ENCODE measurements around the gene CABP2. TPM values are rescaled to one million over a fixed set of nuclear protein-coding genes. Genes with fewer than 3 reads are reported as not detected.
A peak's percentile ranks its signal among the peaks of the same experiment; 100 is the strongest.

Gene CABP2
- total and polyA plus RNA-seq, 2 donors (not counting 1 experiment from before 2014, with no cell fraction given): not detected

DNA sequence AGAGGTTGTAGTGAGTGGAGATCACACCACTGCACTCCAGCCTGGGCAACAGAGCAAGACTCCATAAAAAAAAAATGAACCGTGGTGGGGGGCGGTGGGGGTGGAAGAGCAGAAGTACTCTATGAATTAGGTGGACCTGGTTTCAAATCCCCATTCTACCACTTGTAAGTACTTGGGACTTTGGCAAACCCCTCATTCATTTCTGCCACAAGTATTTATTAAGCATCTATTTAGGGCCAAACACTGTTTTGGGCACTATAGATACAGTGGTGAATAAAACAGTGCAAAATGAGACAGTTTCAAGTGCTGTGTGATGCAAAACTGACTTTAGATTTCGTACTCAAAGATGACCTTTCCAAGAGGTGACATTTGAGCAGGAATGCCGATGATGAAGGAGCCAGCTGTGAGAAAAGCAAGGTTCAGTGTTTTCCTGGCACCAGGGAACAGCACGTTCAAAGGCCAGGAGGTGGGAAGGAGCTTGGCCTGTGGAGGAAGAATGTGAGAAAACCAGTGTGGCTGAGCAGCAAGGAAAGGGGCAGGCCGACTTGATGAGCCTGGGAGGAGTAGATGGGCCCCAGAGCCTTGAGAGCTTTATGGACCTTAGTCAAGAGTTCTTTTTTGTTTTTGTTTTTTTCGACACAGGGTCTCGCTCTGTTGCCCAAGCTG, 52.8 kb downstream of the CABP2 start:
- H3K4me3 ChIP-seq (replicated peaks in 1 of 4; ENCODE audit: control extremely low read depth in 1 of 4, insufficient read depth in 1 of 4, low read depth in 3 of 4, low read length in 4 of 4): no peak overlapping the region
- H3K79me2 ChIP-seq (ENCODE audit: control insufficient read depth, insufficient read depth, low read length): no peaks in the 10 kb centered on the region
- no peak overlapping the region for H3K4me2 ChIP-seq (ENCODE audit: extremely low read depth, insufficient read depth, low read length)
- H4K20me1 ChIP-seq (ENCODE audit: control insufficient read depth, extremely low read depth, insufficient read depth, low read length): no peaks in the 10 kb centered on the region
- H3K36me3 ChIP-seq (ENCODE audit: control insufficient read depth, insufficient read depth, low read length): no peaks in the 10 kb centered on the region
- TF ChIP-seq EZH2 (IDR thresholded peaks at IDR 0.05; ENCODE audit: low read length, missing control alignments): no peak
- TF ChIP-seq, protein P1, sequence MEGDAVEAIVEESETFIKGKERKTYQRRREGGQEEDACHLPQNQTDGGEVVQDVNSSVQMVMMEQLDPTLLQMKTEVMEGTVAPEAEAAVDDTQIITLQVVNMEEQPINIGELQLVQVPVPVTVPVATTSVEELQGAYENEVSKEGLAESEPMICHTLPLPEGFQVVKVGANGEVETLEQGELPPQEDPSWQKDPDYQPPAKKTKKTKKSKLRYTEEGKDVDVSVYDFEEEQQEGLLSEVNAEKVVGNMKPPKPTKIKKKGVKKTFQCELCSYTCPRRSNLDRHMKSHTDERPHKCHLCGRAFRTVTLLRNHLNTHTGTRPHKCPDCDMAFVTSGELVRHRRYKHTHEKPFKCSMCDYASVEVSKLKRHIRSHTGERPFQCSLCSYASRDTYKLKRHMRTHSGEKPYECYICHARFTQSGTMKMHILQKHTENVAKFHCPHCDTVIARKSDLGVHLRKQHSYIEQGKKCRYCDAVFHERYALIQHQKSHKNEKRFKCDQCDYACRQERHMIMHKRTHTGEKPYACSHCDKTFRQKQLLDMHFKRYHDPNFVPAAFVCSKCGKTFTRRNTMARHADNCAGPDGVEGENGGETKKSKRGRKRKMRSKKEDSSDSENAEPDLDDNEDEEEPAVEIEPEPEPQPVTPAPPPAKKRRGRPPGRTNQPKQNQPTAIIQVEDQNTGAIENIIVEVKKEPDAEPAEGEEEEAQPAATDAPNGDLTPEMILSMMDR (conservative IDR thresholded peaks at IDR 0.05 in 1 of 2, IDR thresholded peaks at IDR 0.05 in 1 of 2; ENCODE audit: low read depth in 1 of 2, low read length in 2 of 2): no peak
- no peak for DNase-seq (ENCODE audit: low read depth in 2 of 2)
- no peak overlapping the region for H3K9ac ChIP-seq (ENCODE audit: insufficient read depth, low read length)
- peaks cover 6% of the 10 kb centered on the region for H3K4me1 ChIP-seq (ENCODE audit: control insufficient read depth, extremely low read depth, insufficient read depth, low read length)
- no peaks in the 10 kb centered on the region for H3K27me3 ChIP-seq (ENCODE audit: control insufficient read depth, insufficient read depth, low read length)
- no peak overlapping the region for H3K27ac ChIP-seq (ENCODE audit: insufficient read depth, low read length)
- H3K9me3 ChIP-seq (ENCODE audit: control insufficient read depth, insufficient read depth, low read depth, low read length): no peaks in the 10 kb centered on the region
- H2AFZ ChIP-seq (ENCODE audit: low read length): no peak overlapping the region

DNA sequence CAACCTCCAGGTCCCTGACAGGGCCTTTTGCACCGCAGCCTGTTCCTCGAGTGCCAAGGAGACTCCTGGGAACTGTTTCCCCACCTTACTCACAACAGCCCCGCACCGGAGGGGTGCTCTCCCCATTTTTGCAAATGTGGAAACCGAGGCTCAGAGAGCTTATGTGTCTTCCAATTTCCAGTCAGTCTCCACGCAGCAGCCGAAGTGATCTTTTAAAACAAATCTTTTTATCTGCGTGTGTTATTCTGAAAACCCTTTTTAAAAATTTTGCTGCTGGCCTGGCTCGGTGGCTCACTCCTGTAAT, 53.8 kb downstream of the CABP2 start:
- H2AFZ ChIP-seq (ENCODE audit: low read length): peak overlapping the region; percentile 92
- TF ChIP-seq, protein P1 (conservative IDR thresholded peaks at IDR 0.05 in 1 of 2, IDR thresholded peaks at IDR 0.05 in 1 of 2; ENCODE audit: low read depth in 1 of 2, low read length in 2 of 2): no peak
- no peak for TF ChIP-seq EZH2 (IDR thresholded peaks at IDR 0.05; ENCODE audit: low read length, missing control alignments)
- peak overlapping the region; percentile 64 to 83 (median 70) for H3K4me3 ChIP-seq (replicated peaks in 1 of 4; ENCODE audit: control extremely low read depth in 1 of 4, insufficient read depth in 1 of 4, low read depth in 3 of 4, low read length in 4 of 4)

More for the DNA sequence above, 53.8 kb downstream of the CABP2 start:
- peak overlapping the region; percentile 66 for H3K27ac ChIP-seq (ENCODE audit: insufficient read depth, low read length)
- H3K27me3 ChIP-seq (ENCODE audit: control insufficient read depth, insufficient read depth, low read length): no peaks in the 10 kb centered on the region
- H3K9ac ChIP-seq (ENCODE audit: insufficient read depth, low read length): peak overlapping the region; percentile 62
- no peaks in the 10 kb centered on the region for H3K36me3 ChIP-seq (ENCODE audit: control insufficient read depth, insufficient read depth, low read length)
- H3K4me1 ChIP-seq (ENCODE audit: control insufficient read depth, extremely low read depth, insufficient read depth, low read length): peaks cover 6% of the 10 kb centered on the region
- H4K20me1 ChIP-seq (ENCODE audit: control insufficient read depth, extremely low read depth, insufficient read depth, low read length): no peaks in the 10 kb centered on the region
- H3K9me3 ChIP-seq (ENCODE audit: control insufficient read depth, insufficient read depth, low read depth, low read length): no peaks in the 10 kb centered on the region
- no peak for DNase-seq (ENCODE audit: low read depth in 2 of 2)
- H3K79me2 ChIP-seq (ENCODE audit: control insufficient read depth, insufficient read depth, low read length): no peaks in the 10 kb centered on the region
- peak overlapping the region; percentile 79 for H3K4me2 ChIP-seq (ENCODE audit: extremely low read depth, insufficient read depth, low read length)

Other genes with a start within 250 kb of the CABP2 start
- 31.8 and 45.4 TPM in 2 replicates for gene ANKRD13D, start 234.1 kb downstream of the CABP2 start, total RNA-seq
- gene ANKRD13D, start 234.1 kb downstream of the CABP2 start, polyA plus RNA-seq: 11.5 and 12.9 TPM in 2 replicates
- gene SSH3, start 219.9 kb downstream of the CABP2 start, total RNA-seq: 11.3 and 15.7 TPM in 2 replicates
- 6.9 and 7.5 TPM in 2 replicates for gene SSH3, start 219.9 kb downstream of the CABP2 start, polyA plus RNA-seq
- gene POLD4, start 169.9 kb downstream of the CABP2 start, total RNA-seq: 28.5 and 32.4 TPM in 2 replicates
- gene POLD4, start 169.9 kb downstream of the CABP2 start, polyA plus RNA-seq: 33.3 and 36.3 TPM in 2 replicates
- 2.3 and 3.6 TPM in 2 replicates for gene CLCF1, start 149.8 kb downstream of the CABP2 start, total RNA-seq
- 6.0 and 6.5 TPM in 2 replicates for gene CLCF1, start 149.8 kb downstream of the CABP2 start, polyA plus RNA-seq
- gene RAD9A, start 131.5 kb downstream of the CABP2 start, total RNA-seq: 3.8 and 6.4 TPM in 2 replicates
- 3.5 and 5.9 TPM in 2 replicates for gene RAD9A, start 131.5 kb downstream of the CABP2 start, polyA plus RNA-seq
- gene PPP1CA, start 121.6 kb downstream of the CABP2 start, total RNA-seq: 90.7 and 104 TPM in 2 replicates
- 135 and 218 TPM in 2 replicates for gene PPP1CA, start 121.6 kb downstream of the CABP2 start, polyA plus RNA-seq
- gene TBC1D10C, start 119.4 kb downstream of the CABP2 start, total RNA-seq: not detected in 2 replicates
- 0.05 TPM in 1 of 2 replicates, not detected in the other for gene TBC1D10C, start 119.4 kb downstream of the CABP2 start, polyA plus RNA-seq
- under 0.01 and 0.17 TPM in 2 replicates for gene CARNS1, start 107.8 kb downstream of the CABP2 start, total RNA-seq
- 0.02 and 0.05 TPM in 2 replicates for gene CARNS1, start 107.8 kb downstream of the CABP2 start, polyA plus RNA-seq
- 26.2 and 30.6 TPM in 2 replicates for gene RPS6KB2, start 95.0 kb downstream of the CABP2 start, total RNA-seq
- gene RPS6KB2, start 95.0 kb downstream of the CABP2 start, polyA plus RNA-seq: 29.0 and 34.0 TPM in 2 replicates
- under 0.01 and 0.17 TPM in 2 replicates for gene PTPRCAP, start 85.8 kb downstream of the CABP2 start, total RNA-seq
- gene PTPRCAP, start 85.8 kb downstream of the CABP2 start, polyA plus RNA-seq: 0.05 TPM in 1 of 2 replicates, not detected in the other
- gene CORO1B, start 80.0 kb downstream of the CABP2 start, total RNA-seq: 88.1 and 112 TPM in 2 replicates
- gene CORO1B, start 80.0 kb downstream of the CABP2 start, polyA plus RNA-seq: 56.3 and 65.5 TPM in 2 replicates
- gene GPR152, start 70.7 kb downstream of the CABP2 start, total RNA-seq: not detected in 2 replicates
- gene GPR152, start 70.7 kb downstream of the CABP2 start, polyA plus RNA-seq: not detected in 2 replicates
- not detected in 2 replicates for gene CABP4, start 68.1 kb downstream of the CABP2 start, total RNA-seq
- gene CABP4, start 68.1 kb downstream of the CABP2 start, polyA plus RNA-seq: not detected in 2 replicates
- 11.2 and 17.2 TPM in 2 replicates for gene TMEM134, start 54.2 kb downstream of the CABP2 start, total RNA-seq
- 16.5 and 22.0 TPM in 2 replicates for gene TMEM134, start 54.2 kb downstream of the CABP2 start, polyA plus RNA-seq
- 117 and 128 TPM in 2 replicates for gene AIP, start 40.4 kb downstream of the CABP2 start, total RNA-seq
- gene AIP, start 40.4 kb downstream of the CABP2 start, polyA plus RNA-seq: 52.3 and 53.7 TPM in 2 replicates
- 7.4 and 10.2 TPM in 2 replicates for gene PITPNM1, start 18.1 kb downstream of the CABP2 start, total RNA-seq
- gene PITPNM1, start 18.1 kb downstream of the CABP2 start, polyA plus RNA-seq: 4.7 TPM in 2 replicates
- gene CDK2AP2, start 15.3 kb downstream of the CABP2 start, total RNA-seq: 6.4 and 7.8 TPM in 2 replicates
- 19.0 and 30.9 TPM in 2 replicates for gene CDK2AP2, start 15.3 kb downstream of the CABP2 start, polyA plus RNA-seq
- 444 and 642 TPM in 2 replicates for gene GSTP1, start 60.4 kb upstream of the CABP2 start, total RNA-seq
- 360 and 397 TPM in 2 replicates for gene GSTP1, start 60.4 kb upstream of the CABP2 start, polyA plus RNA-seq
- 153 and 171 TPM in 2 replicates for gene NDUFV1, start 83.5 kb upstream of the CABP2 start, total RNA-seq
- 64.9 and 77.5 TPM in 2 replicates for gene NDUFV1, start 83.5 kb upstream of the CABP2 start, polyA plus RNA-seq
- gene NUDT8, start 106.5 kb upstream of the CABP2 start, total RNA-seq: 4.1 and 5.0 TPM in 2 replicates
- gene NUDT8, start 106.5 kb upstream of the CABP2 start, polyA plus RNA-seq: 0.90 and 1.6 TPM in 2 replicates
- gene TBX10, start 116.3 kb upstream of the CABP2 start, total RNA-seq: not detected in 2 replicates
- not detected in 2 replicates for gene TBX10, start 116.3 kb upstream of the CABP2 start, polyA plus RNA-seq
- not detected in 2 replicates for gene ACY3, start 127.3 kb upstream of the CABP2 start, total RNA-seq
- 0.07 TPM in 1 of 2 replicates, not detected in the other for gene ACY3, start 127.3 kb upstream of the CABP2 start, polyA plus RNA-seq
- gene ALDH3B2, start 151.2 kb upstream of the CABP2 start, total RNA-seq: not detected in 2 replicates
- gene ALDH3B2, start 151.2 kb upstream of the CABP2 start, polyA plus RNA-seq: not detected in 2 replicates

All from fibroblast of lung (primary cell).